KMS-11 (cell line): Measurements from ENCODE around the gene KMT2D.

Experiments
- H2AFZ ChIP-seq: fragments of 200-600 bp; sonication (generic); 2 replicates; pipeline ENCODE4 v1.6.1; 2016; ENCODE audit warnings: antibody characterized with exemption, mixed run types, low read depth
- H3K27ac ChIP-seq: fragments of 200-600 bp; sonication (generic); 2 replicates; pipeline ENCODE4 v1.6.1; 2016; ENCODE audit warnings: mild to moderate bottlenecking, mixed run types
- H3K27me3 ChIP-seq: fragments of 200-600 bp; sonication (generic); 2 replicates; pipeline ENCODE4 v1.6.1; 2017; ENCODE audit warnings: mild to moderate bottlenecking, low read depth, mixed run types, moderate library complexity; ENCODE audit not compliant: insufficient read depth
- H3K36me3 ChIP-seq: fragments of 200-600 bp; sonication (generic); 2 replicates; pipeline ENCODE4 v1.6.1; 2017; ENCODE audit warnings: mild to moderate bottlenecking, mixed run types; ENCODE audit not compliant: insufficient read depth
- H3K4me1 ChIP-seq: fragments of 200-600 bp; sonication (generic); 2 replicates; pipeline ENCODE4 v1.6.1; 2016; ENCODE audit warnings: mild to moderate bottlenecking, low read depth, mixed run types; ENCODE audit not compliant: poor library complexity, severe bottlenecking
- H3K4me2 ChIP-seq: fragments of 200-600 bp; sonication (generic); 2 replicates; pipeline ENCODE4 v1.7.0; 2016; ENCODE audit warnings: mild to moderate bottlenecking, mixed run types
- H3K4me3 ChIP-seq: fragments of 200-600 bp; sonication (generic); IDR thresholded peaks from 2 replicates; pipeline ENCODE4 v1.6.1; 2017; ENCODE audit warnings: low read depth, low read length, mixed read lengths; ENCODE audit not compliant: insufficient read depth
- H3K79me2 ChIP-seq: fragments of 200-600 bp; sonication (generic); 2 replicates; pipeline ENCODE4 v1.6.1; 2016; ENCODE audit warnings: low read depth, mixed run types; ENCODE audit not compliant: insufficient read depth
- H3K9ac ChIP-seq: fragments of 200-600 bp; sonication (generic); 2 replicates; pipeline ENCODE4 v1.6.1; 2016; ENCODE audit warnings: mild to moderate bottlenecking, mixed run types
- H4K20me1 ChIP-seq: fragments of 200-600 bp; sonication (generic); 2 replicates; pipeline ENCODE4 v1.6.1; 2016; ENCODE audit warnings: mild to moderate bottlenecking, mixed run types; ENCODE audit not compliant: insufficient read depth
- CTCF ChIP-seq: fragments of 200-600 bp; sonication (generic); conservative IDR thresholded peaks from 2 replicates; pipeline ENCODE4 v1.6.1; 2017; ENCODE audit warnings: low read depth, mild to moderate bottlenecking, antibody characterized with exemption, low read length, moderate library complexity, mixed read lengths

Gene KMT2D

GRCh38 chr12:49061157-49061650 is 610 bp upstream of the KMT2D start:
- Histone ChIP-seq H3K4me1 (peaks cover 38% of the 10 kb centered on the region), H3K36me3 (no peaks in the 10 kb centered on the region), H3K79me2 (peaks cover 44% of the 10 kb centered on the region), H3K9ac (peak overlapping the region; percentile 97), H3K4me2 (peak overlapping the region; percentile 90), H3K27me3 (no peaks in the 10 kb centered on the region), H3K4me3 (no peak overlapping the region), H4K20me1 (peaks cover 19% of the 10 kb centered on the region), H3K27ac (peak overlapping the region; percentile 85), H2AFZ (peak overlapping the region; percentile 98)
- no peak for TF ChIP-seq CTCF

- TF ChIP-seq CTCF: no peak
- peaks cover 44% of the 10 kb centered on the region for H3K4me1 ChIP-seq
These were observed 1.1 kb downstream of the KMT2D start for GRCh38 chr12:49059299-49060171.

GRCh38 chr12:49059045-49059298 is 1.6 kb downstream of the KMT2D start:
- Histone ChIP-seq H3K27me3 (no peaks in the 10 kb centered on the region), H3K4me2 (peak overlapping the region; percentile 84), H2AFZ (no peak overlapping the region), H3K36me3 (no peaks in the 10 kb centered on the region; the same call in 1 of the 2 replicates), H3K9ac (peak overlapping the region; percentile 97; the same call in 1 of the 2 replicates), H3K79me2 (peaks cover 61% of the 10 kb centered on the region), H4K20me1 (peaks cover 29% of the 10 kb centered on the region), H3K27ac (no peak overlapping the region), H3K4me3 (no peak overlapping the region), H3K4me1 (peaks cover 39% of the 10 kb centered on the region)
- no peak for TF ChIP-seq CTCF

More at GRCh38 chr12:49059299-49060171, 1.1 kb downstream of the KMT2D start:
- peaks cover 60% of the 10 kb centered on the region for H3K79me2 ChIP-seq
- peak overlapping the region; percentile 98 for H2AFZ ChIP-seq
- H4K20me1 ChIP-seq: peaks cover 29% of the 10 kb centered on the region
- H3K4me2 ChIP-seq: peak overlapping the region; percentile 84
- H3K9ac ChIP-seq: peak overlapping the region; percentile 97
- peak overlapping the region; percentile 85 for H3K27ac ChIP-seq
- no peaks in the 10 kb centered on the region; the same call in 1 of the 2 replicates for H3K36me3 ChIP-seq
- peak overlapping the region; percentile 19 for H3K4me3 ChIP-seq
- H3K27me3 ChIP-seq: no peaks in the 10 kb centered on the region

- peaks cover 61% of the 10 kb centered on the region for H3K79me2 ChIP-seq
- no peaks in the 10 kb centered on the region for H3K27me3 ChIP-seq
- H2AFZ ChIP-seq: no peak overlapping the region
- peak overlapping the region; percentile 4 for H3K4me3 ChIP-seq
- H3K27ac ChIP-seq: no peak overlapping the region
- H3K9ac ChIP-seq: peak overlapping the region; percentile 97; the same call in 1 of the 2 replicates
- peaks cover 35% of the 10 kb centered on the region for H3K4me1 ChIP-seq
- peak overlapping the region; percentile 84 for H3K4me2 ChIP-seq
- TF ChIP-seq CTCF: no peak
- peaks cover 29% of the 10 kb centered on the region for H4K20me1 ChIP-seq
- H3K36me3 ChIP-seq: no peaks in the 10 kb centered on the region; the same call in 1 of the 2 replicates
These were observed 2.1 kb downstream of the KMT2D start for GRCh38 chr12:49058366-49059044.
